ENCODE results near the gene PTPRN2.
"Not testable (repeated sequence)": the region's sequence is repeated elsewhere in the genome, so short reads cannot be mapped to it uniquely, and the experiment has no call there.

PTPRN2 gene

GRCh38 chr7:158316466-158317031 lies 271.1 kb downstream of the PTPRN2 start:
- no peak for DNase-seq

- DNase-seq: no peak
These were observed 271.7 kb downstream of the PTPRN2 start for GRCh38 chr7:158315881-158316280.

GRCh38 chr7:158315326-158315725 lies 272.3 kb downstream of the PTPRN2 start:
- DNase-seq: no peak

GRCh38 chr7:158314394-158314793 lies 273.2 kb downstream of the PTPRN2 start:
- DNase-seq: no peak

GRCh38 chr7:158313931-158314330 lies 273.7 kb downstream of the PTPRN2 start:
- no peak for DNase-seq

- DNase-seq: no peak
These were observed 274.8 kb downstream of the PTPRN2 start for GRCh38 chr7:158312789-158313188.

GRCh38 chr7:158311791-158312190 lies 275.8 kb downstream of the PTPRN2 start:
- no peak for DNase-seq

- DNase-seq: no peak
These were observed 276.5 kb downstream of the PTPRN2 start for GRCh38 chr7:158310924-158311666.

GRCh38 chr7:158309868-158310763 lies 277.5 kb downstream of the PTPRN2 start:
- no peak for DNase-seq

- no peak for DNase-seq
These were observed 279.6 kb downstream of the PTPRN2 start for GRCh38 chr7:158308001-158308400.

GRCh38 chr7:158304072-158304471 lies 283.6 kb downstream of the PTPRN2 start:
- DNase-seq: not testable (repeated sequence)

GRCh38 chr7:158303121-158303520 lies 284.5 kb downstream of the PTPRN2 start:
- no peak for DNase-seq

- DNase-seq: no peak
These were observed 285.2 kb downstream of the PTPRN2 start for GRCh38 chr7:158302274-158303070.

- DNase-seq: no peak
These were observed 286.4 kb downstream of the PTPRN2 start for GRCh38 chr7:158301207-158301606.

GRCh38 chr7:158300427-158300826 lies 287.2 kb downstream of the PTPRN2 start:
- no peak for DNase-seq

GRCh38 chr7:158299607-158300006 lies 288.0 kb downstream of the PTPRN2 start:
- DNase-seq: no peak

GRCh38 chr7:158296798-158297104 lies 290.9 kb downstream of the PTPRN2 start:
- no peak for DNase-seq

- no peak for DNase-seq
These were observed 291.4 kb downstream of the PTPRN2 start for GRCh38 chr7:158295966-158296797.

- DNase-seq: not testable (repeated sequence)
These were observed 293.0 kb downstream of the PTPRN2 start for GRCh38 chr7:158294468-158295215.

GRCh38 chr7:158292948-158293347 lies 294.7 kb downstream of the PTPRN2 start:
- no peak for DNase-seq

GRCh38 chr7:158291998-158292397 lies 295.6 kb downstream of the PTPRN2 start:
- no peak for DNase-seq

Measured in suppressor macrophage (primary cell).